Parathyroid adenoma (tissue), 2 donors: ENCODE data around the gene ARL2BP.

ENCODE experiments used
- H2AFZ ChIP-seq: fragments of 300-600 bp; sonication (generic); one replicate; pipeline ENCODE4 v1.7.0; 2017; ENCODE audit warnings: antibody characterized with exemption, mild to moderate bottlenecking
- H3K27ac ChIP-seq: fragments of 300-600 bp; sonication (generic); one replicate; pipeline ENCODE4 v1.7.0; 2017
- H3K27me3 ChIP-seq: fragments of 300-600 bp; sonication (generic); one replicate; pipeline ENCODE4 v1.7.0; 2017; ENCODE audit warnings: low read length; ENCODE audit not compliant: control insufficient read depth, insufficient read depth
- H3K36me3 ChIP-seq: fragments of 300-600 bp; sonication (generic); one replicate; pipeline ENCODE4 v1.7.0; 2017; ENCODE audit warnings: low read length; ENCODE audit not compliant: control insufficient read depth, insufficient read depth
- H3K4me1 ChIP-seq: fragments of 300-600 bp; sonication (generic); one replicate; pipeline ENCODE4 v1.7.0; 2017; ENCODE audit warnings: control low read depth
- H3K4me2 ChIP-seq: fragments of 300-600 bp; sonication (generic); one replicate; pipeline ENCODE4 v1.7.0; 2017; ENCODE audit warnings: low read length
- H3K4me3 ChIP-seq: fragments of 300-600 bp; sonication (generic); one replicate; pipeline ENCODE4 v1.7.0; 2017; ENCODE audit warnings: low read depth, low read length
- H3K79me2 ChIP-seq: fragments of 300-600 bp; sonication (generic); one replicate; pipeline ENCODE4 v1.7.0; 2017; ENCODE audit warnings: control low read depth
- H3K9ac ChIP-seq: fragments of 300-600 bp; sonication (generic); one replicate; pipeline ENCODE4 v1.7.0; 2017; ENCODE audit warnings: mild to moderate bottlenecking
- H3K9me3 ChIP-seq: fragments of 300-600 bp; sonication (generic); one replicate; pipeline ENCODE4 v1.7.0; 2017; ENCODE audit warnings: low read length; ENCODE audit not compliant: control insufficient read depth
- CTCF ChIP-seq: fragments of 300-600 bp; sonication (generic); IDR thresholded peaks from one replicate; pipeline ENCODE4 v1.7.0; 2017; ENCODE audit warnings: antibody characterized with exemption, mild to moderate bottlenecking
- donor health status: primary hyperparathyroidism.

Gene ARL2BP

GRCh38 chr16:57284952-57285363, 39.9 kb downstream of the ARL2BP start:
- Histone ChIP-seq H3K4me1 (no peaks in the 10 kb centered on the region), H3K79me2 (no peaks in the 10 kb centered on the region), H3K4me3 (peak overlapping the region; percentile 55), H3K27ac (no peak overlapping the region), H3K9me3 (no peaks in the 10 kb centered on the region), H3K27me3 (no peaks in the 10 kb centered on the region), H3K36me3 (no peaks in the 10 kb centered on the region), H3K4me2 (peak overlapping the region; percentile 73), H3K9ac (no peak overlapping the region), H2AFZ (peak overlapping the region; percentile 88)
- TF ChIP-seq CTCF: no peak

DNA sequence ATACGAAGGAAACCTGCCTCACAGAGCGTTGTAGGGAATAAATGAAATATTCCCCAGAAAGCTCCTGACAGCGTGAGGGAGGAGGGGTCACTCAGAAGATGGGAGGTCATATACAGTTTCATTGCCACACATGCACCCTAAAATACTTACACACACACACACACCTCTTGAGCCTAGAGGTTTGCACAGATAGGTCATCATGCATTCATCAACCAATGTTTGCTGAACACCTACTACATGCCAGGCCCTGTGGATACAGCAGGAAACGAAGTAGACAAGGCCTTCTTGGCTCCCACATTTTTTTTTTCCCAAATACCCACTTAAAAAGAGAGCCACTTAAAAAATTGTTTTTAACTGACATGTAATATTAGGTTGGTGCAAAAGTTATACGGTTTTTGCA, 40.3 kb downstream of the ARL2BP start:
- TF ChIP-seq CTCF: no peak
- no peak overlapping the region for H3K4me2 ChIP-seq
- H3K27ac ChIP-seq: no peak overlapping the region
- no peaks in the 10 kb centered on the region for H3K27me3 ChIP-seq
- H3K9me3 ChIP-seq: no peaks in the 10 kb centered on the region
- H3K79me2 ChIP-seq: no peaks in the 10 kb centered on the region
- no peaks in the 10 kb centered on the region for H3K36me3 ChIP-seq
- H3K9ac ChIP-seq: no peak overlapping the region
- H3K4me1 ChIP-seq: no peaks in the 10 kb centered on the region
- peak overlapping the region; percentile 55 for H3K4me3 ChIP-seq
- H2AFZ ChIP-seq: no peak overlapping the region

- H3K9ac ChIP-seq: no peak overlapping the region
- H2AFZ ChIP-seq: no peak overlapping the region
- H3K4me3 ChIP-seq: no peak overlapping the region
- H3K79me2 ChIP-seq: no peaks in the 10 kb centered on the region
- no peak overlapping the region for H3K27ac ChIP-seq
- no peaks in the 10 kb centered on the region for H3K9me3 ChIP-seq
- no peaks in the 10 kb centered on the region for H3K27me3 ChIP-seq
- TF ChIP-seq CTCF: no peak
- H3K4me1 ChIP-seq: no peaks in the 10 kb centered on the region
- no peaks in the 10 kb centered on the region for H3K36me3 ChIP-seq
- H3K4me2 ChIP-seq: no peak overlapping the region
Measured at GRCh38 chr16:57289391-57290257, 44.6 kb downstream of the ARL2BP start.

GRCh38 chr16:57297856-57298255, 52.8 kb downstream of the ARL2BP start:
- no peak for TF ChIP-seq CTCF
- Histone ChIP-seq H3K79me2 (no peaks in the 10 kb centered on the region), H3K9ac (no peak overlapping the region), H3K9me3 (no peaks in the 10 kb centered on the region), H3K4me3 (no peak overlapping the region), H3K27me3 (no peaks in the 10 kb centered on the region), H3K4me2 (no peak overlapping the region), H3K4me1 (peaks cover 4% of the 10 kb centered on the region), H2AFZ (no peak overlapping the region), H3K27ac (no peak overlapping the region), H3K36me3 (no peaks in the 10 kb centered on the region)
